Lower leg skin (tissue), 4 donors: ENCODE measurements around the gene APCS. TPM values are rescaled to one million over a fixed set of nuclear protein-coding genes. Genes with fewer than 3 reads are reported as not detected.

Source experiments
- DNase-seq, 2 donors: peaks; one replicate each; pipeline ENCODE4 v3.0.0-alpha.2; 2019; ENCODE audit warnings: low spot score in 2 of 2
- H3K4me3 ChIP-seq: fragments of 200-600 bp; sonication (generic); 2 replicates; pipeline ENCODE4 v1.5.1; 2017; ENCODE audit warnings: mild to moderate bottlenecking, low read depth; ENCODE audit not compliant: poor library complexity, severe bottlenecking
- CTCF ChIP-seq, 3 donors: fragments of 450-650 bp; IDR thresholded peaks; one replicate each; pipeline ENCODE4 v1.5.1; 2016; ENCODE audit warnings: antibody characterized with exemption in 3 of 3, mild to moderate bottlenecking in 3 of 3, moderate library complexity in 2 of 3
- POLR2A ChIP-seq, 2 donors: fragments of 450-650 bp; IDR thresholded peaks; one replicate each; pipeline ENCODE4 v1.6.1; 2016 to 2017; ENCODE audit warnings: antibody characterized with exemption in 2 of 2, mild to moderate bottlenecking in 1 of 2, moderate library complexity in 1 of 2
- WGBS, 2 donors: methylation state at CpG; one replicate each; pipeline ENCODE4 v1.1.5; 2018; 5-methylcytosine and 5-hydroxymethylcytosine counted together
- intact Hi-C: fragments of 100-400 bp; cut with DNase I; formaldehyde crosslinking; loops from one replicate; pipeline ENCODE4 v1.15.0; 2023; ENCODE audit warnings: low total_unique reads
- total RNA-seq, 4 donors: library from RNA; depleted of rRNA; stranded (reverse); fragments of >200 nt; gene quantifications; one replicate each; pipeline ENCODE4 v1.1.0, GENCODE V29; 2016

The APCS gene
- total RNA-seq, 4 donors from 2014 or later = not detected

- H3K4me3 ChIP-seq = no peak overlapping the region
- DNase-seq = no peak
- intact Hi-C loops = loop anchor here (10.0 kb wide), 1 partner anchor 1688 kb away; no protein-coding TSS in a partner anchor
- 74 to 80% methylated on average over 8 of the region's 8 CpGs for WGBS, 2 donors
- TF ChIP-seq CTCF (IDR thresholded peaks at IDR 0.05) = no peak
- no peak for TF ChIP-seq POLR2A (IDR thresholded peaks at IDR 0.05)
Observed at GRCh38 chr1:159612211-159612885, 24.7 kb downstream of the APCS start.

- H3K4me3 ChIP-seq = no peak overlapping the region
- no peak for TF ChIP-seq POLR2A (IDR thresholded peaks at IDR 0.05)
- no peak for TF ChIP-seq CTCF (IDR thresholded peaks at IDR 0.05)
- no peak for DNase-seq
- intact Hi-C loops = no loop called here
Observed at GRCh38 chr1:159632922-159633321, 45.3 kb downstream of the APCS start.

Other genes starting within 250 kb of the APCS start
- gene OR10J4, start 155.6 kb upstream of the APCS start, total RNA-seq = not detected
- gene OR10J1, start 148.1 kb upstream of the APCS start, total RNA-seq = not detected
- gene OR10J5, start 51.8 kb upstream of the APCS start, total RNA-seq = not detected
- under 1 TPM in 1 of 4 donors, not detected in 3; 0.52 TPM for gene CRP, start 126.8 kb downstream of the APCS start, total RNA-seq
- gene DUSP23, start 193.1 kb downstream of the APCS start, total RNA-seq = 100 to 1,000 TPM in 1 of 4 donors, 10 to 100 TPM in 3; 68.2 to 167 (median 90.7) TPM
- gene FCRL6, start 214.5 kb downstream of the APCS start, total RNA-seq = under 1 TPM in 3 of 4 donors, not detected in 1; 0.17 to 0.80 (median 0.42) TPM
- gene SLAMF8, start 239.0 kb downstream of the APCS start, total RNA-seq = 1 to 10 TPM; 3.1 to 7.8 (median 5.2) TPM